Breast epithelium (tissue), 3 donors: Measurements from ENCODE around the gene C14orf180.

Experiments
- POLR2A ChIP-seq: fragments of 450-650 bp; IDR thresholded peaks from one replicate; pipeline ENCODE4 v1.6.1; 2016; ENCODE audit warnings: antibody characterized with exemption, mild to moderate bottlenecking, moderate library complexity
- TF ChIP-seq, protein P1 (sequence below), 3 donors: fragments of 450-650 bp; IDR thresholded peaks; one replicate each; pipeline ENCODE4 v1.5.1; 2016 to 2017; ENCODE audit warnings: antibody characterized with exemption in 3 of 3, mild to moderate bottlenecking in 3 of 3, moderate library complexity in 3 of 3

DNA sequence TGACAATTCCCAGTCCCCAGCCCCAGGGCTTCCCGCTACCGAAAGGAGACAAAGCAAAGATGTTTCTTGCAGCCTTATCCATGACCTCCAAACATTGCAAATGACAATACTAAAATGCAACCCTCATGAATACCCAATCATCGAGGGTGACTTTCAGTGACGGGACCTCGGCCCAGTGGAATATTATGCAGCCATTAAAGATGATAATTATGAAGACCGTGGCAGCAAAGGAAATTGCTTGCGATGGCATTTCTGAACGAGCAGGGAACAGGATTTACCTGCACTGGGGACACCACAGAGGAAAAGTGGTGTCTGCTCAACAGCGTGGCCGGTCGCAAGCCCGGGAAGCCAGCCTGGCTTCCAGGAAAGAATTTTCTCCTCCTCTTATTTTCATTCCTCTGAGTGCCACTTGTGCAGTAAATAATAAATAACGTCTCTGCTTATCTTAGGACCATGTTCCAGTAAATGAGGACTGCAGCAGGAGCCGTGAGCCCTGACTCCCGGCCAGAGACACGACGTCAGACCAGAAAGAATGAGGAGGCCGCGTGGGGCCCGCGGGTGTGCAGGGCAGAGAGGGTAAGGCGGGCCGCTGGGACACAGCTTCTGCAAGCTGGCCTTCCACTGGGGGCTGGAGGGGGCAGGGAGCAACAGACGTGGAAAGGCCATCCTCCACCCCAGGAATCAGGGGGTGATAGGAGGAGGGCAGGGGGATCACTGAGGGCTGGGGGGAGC lies 6.6 kb downstream of the C14orf180 start:
- TF ChIP-seq, protein P1, sequence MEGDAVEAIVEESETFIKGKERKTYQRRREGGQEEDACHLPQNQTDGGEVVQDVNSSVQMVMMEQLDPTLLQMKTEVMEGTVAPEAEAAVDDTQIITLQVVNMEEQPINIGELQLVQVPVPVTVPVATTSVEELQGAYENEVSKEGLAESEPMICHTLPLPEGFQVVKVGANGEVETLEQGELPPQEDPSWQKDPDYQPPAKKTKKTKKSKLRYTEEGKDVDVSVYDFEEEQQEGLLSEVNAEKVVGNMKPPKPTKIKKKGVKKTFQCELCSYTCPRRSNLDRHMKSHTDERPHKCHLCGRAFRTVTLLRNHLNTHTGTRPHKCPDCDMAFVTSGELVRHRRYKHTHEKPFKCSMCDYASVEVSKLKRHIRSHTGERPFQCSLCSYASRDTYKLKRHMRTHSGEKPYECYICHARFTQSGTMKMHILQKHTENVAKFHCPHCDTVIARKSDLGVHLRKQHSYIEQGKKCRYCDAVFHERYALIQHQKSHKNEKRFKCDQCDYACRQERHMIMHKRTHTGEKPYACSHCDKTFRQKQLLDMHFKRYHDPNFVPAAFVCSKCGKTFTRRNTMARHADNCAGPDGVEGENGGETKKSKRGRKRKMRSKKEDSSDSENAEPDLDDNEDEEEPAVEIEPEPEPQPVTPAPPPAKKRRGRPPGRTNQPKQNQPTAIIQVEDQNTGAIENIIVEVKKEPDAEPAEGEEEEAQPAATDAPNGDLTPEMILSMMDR (IDR thresholded peaks at IDR 0.05): no peak
- TF ChIP-seq POLR2A: no peak
